ENCODE measurements around the gene AHI1. TPM values are rescaled to one million over a fixed set of nuclear protein-coding genes. Genes with fewer than 3 reads are reported as not detected.

AHI1 gene
- total and polyA plus RNA-seq, 2 donors from 2014 or later, result 9.1 to 28.5 TPM

DNA sequence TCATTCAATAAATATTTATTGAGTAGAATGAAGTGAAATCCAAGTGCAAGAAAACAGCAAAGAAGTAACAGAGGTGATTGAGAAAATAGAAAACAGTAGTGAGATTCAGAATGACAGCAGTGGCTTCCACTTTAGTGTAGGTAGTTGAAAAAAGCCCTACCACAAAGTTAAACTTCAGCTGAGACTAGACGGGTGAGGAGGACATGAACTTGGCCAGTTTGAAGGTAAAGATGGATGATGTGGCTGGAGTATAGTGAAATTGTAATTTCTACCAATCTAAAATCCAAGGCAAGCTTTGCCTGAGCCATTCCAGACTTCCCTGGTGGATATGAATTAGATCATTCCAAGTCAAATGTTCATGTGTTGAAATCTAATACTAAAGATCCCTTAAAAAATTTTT, 32.6 kb upstream of the AHI1 start:
- intact Hi-C loops (cut with DNase I), result loop anchor here (10.0 kb wide), 1 partner anchor 685 kb away; no protein-coding TSS in a partner anchor

GRCh38 chr6:135527960-135528249, 30.4 kb upstream of the AHI1 start:
- TF ChIP-seq, protein P1, sequence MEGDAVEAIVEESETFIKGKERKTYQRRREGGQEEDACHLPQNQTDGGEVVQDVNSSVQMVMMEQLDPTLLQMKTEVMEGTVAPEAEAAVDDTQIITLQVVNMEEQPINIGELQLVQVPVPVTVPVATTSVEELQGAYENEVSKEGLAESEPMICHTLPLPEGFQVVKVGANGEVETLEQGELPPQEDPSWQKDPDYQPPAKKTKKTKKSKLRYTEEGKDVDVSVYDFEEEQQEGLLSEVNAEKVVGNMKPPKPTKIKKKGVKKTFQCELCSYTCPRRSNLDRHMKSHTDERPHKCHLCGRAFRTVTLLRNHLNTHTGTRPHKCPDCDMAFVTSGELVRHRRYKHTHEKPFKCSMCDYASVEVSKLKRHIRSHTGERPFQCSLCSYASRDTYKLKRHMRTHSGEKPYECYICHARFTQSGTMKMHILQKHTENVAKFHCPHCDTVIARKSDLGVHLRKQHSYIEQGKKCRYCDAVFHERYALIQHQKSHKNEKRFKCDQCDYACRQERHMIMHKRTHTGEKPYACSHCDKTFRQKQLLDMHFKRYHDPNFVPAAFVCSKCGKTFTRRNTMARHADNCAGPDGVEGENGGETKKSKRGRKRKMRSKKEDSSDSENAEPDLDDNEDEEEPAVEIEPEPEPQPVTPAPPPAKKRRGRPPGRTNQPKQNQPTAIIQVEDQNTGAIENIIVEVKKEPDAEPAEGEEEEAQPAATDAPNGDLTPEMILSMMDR (IDR thresholded peaks at IDR 0.05; ENCODE audit: borderline replicate concordance, extremely low read depth, insufficient read depth), result no peak
- H3K27ac ChIP-seq (ENCODE audit: low read depth in 2 of 2, low read length in 2 of 2), result no peak overlapping the region
- H3K4me3 ChIP-seq (ENCODE audit: low read length in 3 of 3), result no peak overlapping the region
- H3K9ac ChIP-seq (ENCODE audit: low read length in 3 of 3), result no peak overlapping the region
- H3K4me1 ChIP-seq (ENCODE audit: control insufficient read depth in 2 of 3, insufficient read depth in 2 of 3, low read depth in 1 of 3, low read length in 3 of 3), result no peaks in the 10 kb centered on the region
- H3K9me3 ChIP-seq (ENCODE audit: control insufficient read depth in 2 of 3, insufficient read depth in 1 of 3, low read length in 3 of 3), result no peaks in the 10 kb centered on the region
- DNase-seq (peak in 1 of 5 donors; percentile 5), FAIRE-seq (no peak)
- no peaks in the 10 kb centered on the region for H3K36me3 ChIP-seq (ENCODE audit: control insufficient read depth in 2 of 3, insufficient read depth in 3 of 3, low read length in 3 of 3)
- H3K27me3 ChIP-seq (ENCODE audit: control insufficient read depth, insufficient read depth, low read length), result no peaks in the 10 kb centered on the region
- intact Hi-C loops (cut with DNase I), result no loop called here

More for the DNA sequence above, 32.6 kb upstream of the AHI1 start:
- FAIRE-seq, result no peak
- no peak overlapping the region for H3K27ac ChIP-seq (ENCODE audit: low read depth in 2 of 2, low read length in 2 of 2)
- TF ChIP-seq, protein P1 (IDR thresholded peaks at IDR 0.05; ENCODE audit: borderline replicate concordance, extremely low read depth, insufficient read depth), result no peak
- no peak for DNase-seq
- no peaks in the 10 kb centered on the region for H3K27me3 ChIP-seq (ENCODE audit: control insufficient read depth, insufficient read depth, low read length)
- H3K36me3 ChIP-seq (ENCODE audit: control insufficient read depth in 2 of 3, insufficient read depth in 3 of 3, low read length in 3 of 3), result no peaks in the 10 kb centered on the region
- no peaks in the 10 kb centered on the region for H3K4me1 ChIP-seq (ENCODE audit: control insufficient read depth in 2 of 3, insufficient read depth in 2 of 3, low read depth in 1 of 3, low read length in 3 of 3)
- H3K4me3 ChIP-seq (ENCODE audit: low read length in 3 of 3), result no peak overlapping the region
- H3K9ac ChIP-seq (ENCODE audit: low read length in 3 of 3), result no peak overlapping the region
- no peaks in the 10 kb centered on the region for H3K9me3 ChIP-seq (ENCODE audit: control insufficient read depth in 2 of 3, insufficient read depth in 1 of 3, low read length in 3 of 3)

GRCh38 chr6:135527116-135527959, 29.8 kb upstream of the AHI1 start:
- no peaks in the 10 kb centered on the region for H3K4me1 ChIP-seq (ENCODE audit: control insufficient read depth in 2 of 3, insufficient read depth in 2 of 3, low read depth in 1 of 3, low read length in 3 of 3)
- intact Hi-C loops (cut with DNase I), result no loop called here
- no peaks in the 10 kb centered on the region for H3K36me3 ChIP-seq (ENCODE audit: control insufficient read depth in 2 of 3, insufficient read depth in 3 of 3, low read length in 3 of 3)
- TF ChIP-seq, protein P1 (IDR thresholded peaks at IDR 0.05; ENCODE audit: borderline replicate concordance, extremely low read depth, insufficient read depth), result no peak
- DNase-seq (no peak), FAIRE-seq (no peak)
- no peaks in the 10 kb centered on the region for H3K9me3 ChIP-seq (ENCODE audit: control insufficient read depth in 2 of 3, insufficient read depth in 1 of 3, low read length in 3 of 3)
- no peak overlapping the region for H3K4me3 ChIP-seq (ENCODE audit: low read length in 3 of 3)
- H3K9ac ChIP-seq (ENCODE audit: low read length in 3 of 3), result no peak overlapping the region
- H3K27ac ChIP-seq (ENCODE audit: low read depth in 2 of 2, low read length in 2 of 2), result no peak overlapping the region
- no peaks in the 10 kb centered on the region for H3K27me3 ChIP-seq (ENCODE audit: control insufficient read depth, insufficient read depth, low read length)
